ENCODE data around the gene CDC42BPG.
"Not testable (repeated sequence)": the region's sequence is repeated elsewhere in the genome, so short reads cannot be mapped to it uniquely, and the experiment has no call there.

The CDC42BPG gene

GRCh38 chr11:64846998-64847666 is 2.7 kb upstream of the CDC42BPG start:
- DNase-seq, result peak; percentile 92

DNA sequence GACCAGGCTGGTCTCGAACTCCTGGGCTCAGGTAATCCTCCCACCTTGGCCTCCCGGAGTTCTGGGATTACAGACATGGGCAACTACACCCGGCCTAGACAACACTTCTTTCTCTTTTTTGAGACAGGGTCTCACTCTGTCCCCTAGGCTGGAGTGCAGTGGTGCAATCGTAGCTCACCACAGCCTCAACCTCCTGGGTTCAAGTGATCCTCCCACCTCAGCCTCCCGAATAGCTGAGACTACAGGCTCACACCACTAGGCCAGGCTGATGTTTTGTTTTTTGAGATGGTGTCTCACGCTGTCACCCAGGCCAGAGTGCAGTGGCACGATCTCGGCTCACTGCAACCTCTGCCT is 1.3 kb upstream of the CDC42BPG start:
- not testable (repeated sequence) for DNase-seq

- DNase-seq, result no peak
Observed at GRCh38 chr11:64845129-64845775, 799 bp upstream of the CDC42BPG start.

DNA sequence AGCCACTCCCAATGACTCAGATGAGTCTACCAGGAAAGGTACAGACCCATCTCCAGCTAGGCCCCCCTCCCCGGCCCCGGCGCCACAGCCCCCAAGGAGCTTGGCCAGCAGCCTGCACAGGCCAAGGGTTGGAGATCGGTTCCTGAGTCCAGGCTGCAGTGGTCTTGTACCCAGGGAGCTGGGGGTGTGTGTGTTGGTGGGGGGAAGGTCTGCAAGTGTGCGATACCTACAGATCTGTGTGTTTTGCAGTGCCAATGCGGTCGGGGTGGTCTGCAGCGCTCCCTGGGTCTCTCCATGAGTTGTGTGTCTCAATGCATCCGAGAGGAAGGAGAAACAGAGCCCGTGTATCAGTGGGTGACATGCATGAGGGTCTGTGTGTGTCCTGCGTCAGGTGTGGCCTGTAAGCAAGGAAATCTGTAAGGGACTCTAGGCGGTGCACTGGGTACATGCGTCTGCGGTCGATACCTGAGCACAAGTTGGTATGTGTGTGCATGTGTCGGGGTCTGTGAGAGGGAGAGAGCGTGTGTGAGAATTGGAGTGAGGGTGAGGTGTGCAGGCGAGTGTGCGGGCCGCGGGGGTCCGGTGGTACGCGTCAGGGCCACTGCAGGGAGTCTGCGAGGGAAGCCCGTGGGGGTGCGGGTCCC is 645 bp downstream of the CDC42BPG start:
- no peak for DNase-seq

- no peak for DNase-seq
Observed at GRCh38 chr11:64842851-64843685, 1.4 kb downstream of the CDC42BPG start.

DNA sequence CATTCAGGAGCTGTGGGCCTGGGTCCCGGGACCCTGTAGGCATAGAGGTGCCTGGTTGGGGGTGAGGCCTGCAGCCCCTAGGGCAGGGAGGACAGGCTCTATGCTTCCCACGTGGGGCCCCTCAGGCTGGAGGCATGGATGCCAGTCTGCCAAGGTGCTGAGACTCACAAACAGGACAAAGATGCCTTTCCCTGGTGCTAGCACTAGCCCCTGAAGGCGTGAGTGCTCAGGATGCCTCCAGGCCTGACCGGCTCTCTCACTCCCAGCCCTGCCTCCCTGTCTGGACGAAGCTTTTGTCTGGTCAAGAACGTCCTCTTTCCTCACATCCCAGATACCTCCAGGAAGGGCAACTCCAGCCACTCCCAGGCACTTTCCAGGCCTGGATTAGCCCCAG is 2.1 kb downstream of the CDC42BPG start:
- no peak for DNase-seq

- DNase-seq, result no peak
Observed at GRCh38 chr11:64841592-64842365, 2.7 kb downstream of the CDC42BPG start.

- no peak for DNase-seq
Observed at GRCh38 chr11:64839887-64840782, 4.3 kb downstream of the CDC42BPG start.

- DNase-seq, result no peak
Observed at GRCh38 chr11:64839335-64839734, 5.1 kb downstream of the CDC42BPG start.

GRCh38 chr11:64838600-64839334 is 5.7 kb downstream of the CDC42BPG start:
- no peak for DNase-seq

DNA sequence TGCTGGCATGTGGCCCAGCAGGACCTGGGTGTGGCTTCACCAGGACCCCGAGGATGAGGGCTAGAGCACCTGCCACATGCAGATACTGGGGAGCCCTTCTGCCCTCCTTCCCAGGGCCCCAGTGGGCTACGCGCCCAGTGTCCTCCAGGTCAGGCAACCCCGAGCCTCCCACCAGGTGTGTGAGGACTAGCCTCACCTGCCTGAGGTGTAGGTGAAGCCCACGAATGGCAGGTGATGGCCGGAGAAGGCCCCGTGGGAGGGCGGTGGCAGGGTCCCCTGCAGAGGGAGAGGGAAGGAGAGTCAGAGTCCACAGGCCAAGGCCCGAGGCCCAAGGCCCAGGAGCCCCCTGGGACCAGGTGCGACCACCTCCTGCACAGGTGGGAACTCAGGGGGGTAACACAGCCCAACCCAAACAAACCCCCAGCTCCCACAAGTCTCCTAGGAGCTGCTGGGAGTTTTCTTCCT is 6.5 kb downstream of the CDC42BPG start:
- DNase-seq, result no peak

- DNase-seq, result no peak
Observed at GRCh38 chr11:64836448-64837072, 7.9 kb downstream of the CDC42BPG start.

- no peak for DNase-seq
Observed at GRCh38 chr11:64835616-64836447, 8.6 kb downstream of the CDC42BPG start.

DNA sequence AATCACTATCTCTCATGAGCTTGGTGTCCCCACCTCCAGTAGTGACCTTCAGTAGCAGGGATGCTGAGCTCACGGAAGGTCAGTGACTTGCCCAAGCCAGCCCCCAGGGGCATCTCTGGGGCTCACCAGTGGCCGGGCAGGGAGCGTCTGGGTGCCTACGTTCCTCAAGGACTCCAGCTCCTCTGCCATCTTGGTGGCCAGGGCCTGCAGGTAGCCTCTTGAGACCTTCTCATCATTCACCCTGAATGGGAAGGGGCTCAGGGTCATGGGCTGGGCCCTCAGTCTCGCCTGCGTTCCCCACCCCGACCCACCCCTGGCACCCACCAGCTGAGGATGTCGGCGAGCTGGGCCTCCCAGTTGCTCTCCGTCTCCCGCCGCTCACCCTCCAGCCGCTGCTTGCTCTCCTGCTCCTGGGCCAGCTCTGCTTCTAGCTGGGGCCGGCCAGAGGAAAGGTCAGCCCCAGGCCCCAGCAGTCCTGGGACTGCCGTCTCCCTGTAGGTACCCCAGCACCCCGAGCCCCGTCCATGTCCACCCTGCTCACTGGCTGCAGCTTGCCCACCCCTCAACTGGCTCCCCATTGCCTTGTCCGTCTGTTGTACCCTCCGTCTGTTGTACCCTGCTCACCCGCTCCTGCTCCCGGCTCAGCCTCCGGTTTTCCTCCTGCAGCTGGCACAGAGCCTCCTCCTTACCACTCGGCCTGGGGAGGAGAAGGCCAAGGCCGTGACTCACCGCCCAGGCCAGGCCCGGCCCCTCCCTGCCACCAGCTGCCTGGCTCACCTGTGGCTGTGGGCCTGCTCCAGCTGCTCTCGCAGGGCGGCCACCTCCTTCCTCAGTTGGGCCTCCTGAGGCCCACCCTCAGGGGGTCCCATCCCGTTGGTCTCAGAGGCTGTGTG is 9.5 kb downstream of the CDC42BPG start:
- no peak for DNase-seq

DNA sequence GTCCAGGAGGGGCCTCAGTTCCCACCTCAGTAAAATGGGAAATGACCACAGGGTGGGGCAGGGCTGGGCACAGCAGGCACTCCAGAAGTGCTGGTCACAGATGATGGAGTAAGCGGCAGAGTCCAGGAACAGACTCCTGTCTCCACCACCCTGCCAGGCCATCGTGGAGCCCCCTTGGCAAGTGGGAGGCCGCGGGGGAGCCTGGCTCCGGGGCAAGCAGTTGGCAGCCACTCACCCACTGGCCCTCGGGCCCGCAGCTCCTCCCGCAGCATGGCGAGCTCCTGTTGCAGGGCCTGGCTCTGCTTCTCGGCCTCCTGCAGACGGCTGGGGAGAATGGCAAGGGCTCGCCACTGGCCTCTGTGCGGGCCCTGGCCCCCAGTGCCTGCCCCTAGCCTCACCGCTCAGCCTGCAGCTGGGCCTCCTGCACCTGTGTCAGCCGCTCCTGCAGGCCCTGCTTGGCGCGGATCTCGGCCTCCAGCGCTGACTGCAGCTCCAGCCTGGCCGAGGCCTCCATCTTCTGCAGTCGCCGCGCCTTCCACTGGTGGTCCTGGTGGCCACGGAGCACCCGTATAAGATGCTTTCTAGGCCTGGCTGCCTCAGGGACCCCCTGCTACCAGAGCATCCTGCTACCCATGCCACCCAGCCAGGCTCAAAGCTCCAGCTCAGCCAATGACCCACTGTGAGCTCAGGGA is 10.3 kb downstream of the CDC42BPG start:
- no peak for DNase-seq

GRCh38 chr11:64833509-64833908 is 10.9 kb downstream of the CDC42BPG start:
- no peak for DNase-seq

DNA sequence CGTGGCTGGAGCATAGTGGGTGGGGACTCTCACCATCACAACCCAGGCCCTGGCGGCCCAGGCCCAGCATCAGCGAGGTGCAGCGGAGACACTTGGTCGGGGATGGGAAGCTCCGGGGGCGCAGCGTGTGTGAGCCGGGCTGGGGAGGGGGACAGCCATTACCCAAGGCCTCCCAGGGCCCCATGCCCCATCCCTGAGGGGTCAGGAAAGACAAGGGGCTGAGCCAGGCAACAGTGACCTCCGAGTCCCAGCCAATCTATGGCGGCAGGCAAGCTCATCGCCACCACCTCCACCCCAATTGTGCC is 11.3 kb downstream of the CDC42BPG start:
- no peak for DNase-seq

Measured in NCI-H1092 treated with DMSO at 0.1 percent for 48 hours (cell line).